Choroid plexus epithelial cell (primary cell): ENCODE results near the gene CCDC28B.

Experiments
- DNase-seq: peaks from one replicate; pipeline ENCODE4 v3.0.0-alpha.2; 2010; ENCODE audit warnings: low read depth
- H3K4me3 ChIP-seq: 2 replicates; pipeline ENCODE4 v1.5.1; 2011; ENCODE audit warnings: low read depth, mild to moderate bottlenecking, control low read depth, low read length, moderate library complexity
- TF ChIP-seq, protein P1 (sequence below): conservative IDR thresholded peaks from 2 replicates; pipeline ENCODE4 v1.5.1; 2011; ENCODE audit warnings: low read depth, mild to moderate bottlenecking, control low read depth, inconsistent platforms, low read length, moderate library complexity

The CCDC28B gene

DNA sequence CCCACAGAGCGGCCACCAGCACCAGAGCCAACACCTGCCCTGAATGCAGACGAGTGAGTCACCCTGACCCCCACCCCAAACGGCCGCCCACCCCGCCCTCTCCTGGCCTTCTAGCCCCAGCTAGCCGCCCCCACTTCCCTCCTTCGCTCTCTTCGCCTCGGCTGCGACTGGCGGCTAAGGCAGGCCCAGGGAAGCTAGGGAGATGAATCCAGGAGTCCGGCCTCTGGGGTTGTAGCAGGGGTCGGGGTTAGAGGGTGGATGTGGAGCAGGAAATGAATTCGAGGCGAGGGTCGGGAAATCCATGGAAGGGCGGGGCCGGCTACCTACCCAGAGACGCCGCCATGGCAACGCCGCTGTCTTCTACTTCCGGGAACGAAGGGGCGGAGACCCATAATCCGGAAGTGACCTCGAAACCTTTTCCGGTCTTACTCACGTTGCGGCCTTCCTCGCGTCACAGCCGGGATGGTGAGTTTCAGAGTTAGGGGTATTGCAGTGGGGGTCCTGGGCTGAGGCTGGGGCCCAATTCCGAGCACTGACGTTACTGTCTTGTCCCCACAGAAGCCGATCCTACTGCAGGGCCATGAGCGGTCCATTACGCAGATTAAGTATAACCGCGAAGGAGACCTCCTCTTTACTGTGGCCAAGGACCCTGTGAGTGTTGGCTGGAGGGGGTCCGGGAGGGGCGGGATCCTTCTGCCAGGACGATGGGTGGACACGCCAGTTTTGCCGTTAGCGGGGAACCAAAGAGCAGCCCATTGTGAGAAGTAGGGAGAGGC is 21.8 kb downstream of the CCDC28B start, which contains the start of the genes EIF3I and TMEM234:
TSS of gene EIF3I (plus strand) at position 428 of the 776 bp plus-strand sequence. CDS start at position 463, 35 bp downstream.
TSS of gene TMEM234 (minus strand) at position 374 of the 776 bp plus-strand sequence. CDS start at position 343, 31 bp downstream.
- peak; percentile 91 for DNase-seq
- H3K4me3 ChIP-seq = peak within 1 kb of the TSS; percentile 95

DNA sequence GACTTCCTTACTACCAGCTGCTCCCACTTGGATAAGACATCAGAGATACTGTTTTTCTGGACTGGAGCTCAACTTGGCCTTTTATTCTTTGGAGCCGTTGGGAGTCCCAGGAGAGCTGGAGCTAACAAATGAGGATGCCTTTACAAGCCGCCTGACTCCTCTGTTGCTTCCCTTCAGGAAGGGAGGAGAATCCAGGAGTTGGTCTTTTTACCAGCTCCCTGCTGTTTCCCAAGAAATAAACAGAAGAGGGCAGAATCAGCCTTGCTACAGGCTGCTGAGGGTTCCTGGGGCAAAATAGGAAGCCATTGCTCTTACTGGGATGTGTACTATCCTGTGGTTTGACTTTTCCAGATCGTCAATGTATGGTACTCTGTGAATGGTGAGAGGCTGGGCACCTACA is 23.3 kb downstream of the CCDC28B start:
- no peak overlapping the region for H3K4me3 ChIP-seq
- TF ChIP-seq, protein P1, sequence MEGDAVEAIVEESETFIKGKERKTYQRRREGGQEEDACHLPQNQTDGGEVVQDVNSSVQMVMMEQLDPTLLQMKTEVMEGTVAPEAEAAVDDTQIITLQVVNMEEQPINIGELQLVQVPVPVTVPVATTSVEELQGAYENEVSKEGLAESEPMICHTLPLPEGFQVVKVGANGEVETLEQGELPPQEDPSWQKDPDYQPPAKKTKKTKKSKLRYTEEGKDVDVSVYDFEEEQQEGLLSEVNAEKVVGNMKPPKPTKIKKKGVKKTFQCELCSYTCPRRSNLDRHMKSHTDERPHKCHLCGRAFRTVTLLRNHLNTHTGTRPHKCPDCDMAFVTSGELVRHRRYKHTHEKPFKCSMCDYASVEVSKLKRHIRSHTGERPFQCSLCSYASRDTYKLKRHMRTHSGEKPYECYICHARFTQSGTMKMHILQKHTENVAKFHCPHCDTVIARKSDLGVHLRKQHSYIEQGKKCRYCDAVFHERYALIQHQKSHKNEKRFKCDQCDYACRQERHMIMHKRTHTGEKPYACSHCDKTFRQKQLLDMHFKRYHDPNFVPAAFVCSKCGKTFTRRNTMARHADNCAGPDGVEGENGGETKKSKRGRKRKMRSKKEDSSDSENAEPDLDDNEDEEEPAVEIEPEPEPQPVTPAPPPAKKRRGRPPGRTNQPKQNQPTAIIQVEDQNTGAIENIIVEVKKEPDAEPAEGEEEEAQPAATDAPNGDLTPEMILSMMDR = peak; percentile 41
- no peak for DNase-seq

More for the DNA sequence above, 21.8 kb downstream of the CCDC28B start, which contains the start of the genes EIF3I and TMEM234:
- TF ChIP-seq, protein P1 = no peak

DNA sequence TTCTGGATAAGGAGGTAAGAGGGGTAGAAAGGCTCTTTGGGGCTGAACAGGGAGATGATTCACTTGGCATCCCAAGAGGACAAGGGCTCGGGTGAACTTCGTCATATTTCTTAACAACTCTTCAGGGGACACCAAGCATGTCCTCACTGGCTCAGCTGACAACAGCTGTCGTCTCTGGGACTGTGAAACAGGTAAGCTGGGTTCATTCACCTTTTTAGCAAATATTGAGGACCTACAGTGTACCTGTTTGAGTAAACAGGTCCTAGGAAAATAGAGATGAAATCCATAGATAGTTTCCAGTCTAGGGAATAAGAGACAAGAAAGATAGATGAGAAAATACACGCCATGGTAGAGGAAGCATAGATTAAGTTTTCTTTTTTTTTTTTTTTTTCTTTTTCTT is 23.9 kb downstream of the CCDC28B start:
- no peak for DNase-seq
- no peak overlapping the region for H3K4me3 ChIP-seq

DNA sequence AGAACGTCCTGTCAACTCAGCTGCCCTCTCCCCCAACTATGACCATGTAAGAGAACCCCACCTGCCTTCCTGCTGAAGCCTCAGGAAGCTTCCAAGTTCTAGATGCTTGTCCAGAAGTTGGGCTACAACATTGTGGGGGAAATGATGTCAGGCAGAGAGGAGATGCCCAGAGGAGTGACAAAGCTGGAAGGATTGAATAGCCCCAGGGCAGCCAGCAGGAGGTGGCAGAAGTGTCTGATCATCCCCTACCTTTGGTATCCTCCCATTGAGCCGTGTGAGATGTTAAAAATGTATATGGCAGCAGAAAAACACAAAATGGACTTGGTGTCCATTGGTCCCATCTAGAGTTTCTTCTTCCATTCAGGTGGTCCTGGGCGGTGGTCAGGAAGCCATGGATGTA is 28.4 kb downstream of the CCDC28B start:
- no peak for DNase-seq
- TF ChIP-seq, protein P1 = no peak
- no peak overlapping the region for H3K4me3 ChIP-seq

More for the DNA sequence above, 23.9 kb downstream of the CCDC28B start:
- TF ChIP-seq, protein P1 = no peak

DNA sequence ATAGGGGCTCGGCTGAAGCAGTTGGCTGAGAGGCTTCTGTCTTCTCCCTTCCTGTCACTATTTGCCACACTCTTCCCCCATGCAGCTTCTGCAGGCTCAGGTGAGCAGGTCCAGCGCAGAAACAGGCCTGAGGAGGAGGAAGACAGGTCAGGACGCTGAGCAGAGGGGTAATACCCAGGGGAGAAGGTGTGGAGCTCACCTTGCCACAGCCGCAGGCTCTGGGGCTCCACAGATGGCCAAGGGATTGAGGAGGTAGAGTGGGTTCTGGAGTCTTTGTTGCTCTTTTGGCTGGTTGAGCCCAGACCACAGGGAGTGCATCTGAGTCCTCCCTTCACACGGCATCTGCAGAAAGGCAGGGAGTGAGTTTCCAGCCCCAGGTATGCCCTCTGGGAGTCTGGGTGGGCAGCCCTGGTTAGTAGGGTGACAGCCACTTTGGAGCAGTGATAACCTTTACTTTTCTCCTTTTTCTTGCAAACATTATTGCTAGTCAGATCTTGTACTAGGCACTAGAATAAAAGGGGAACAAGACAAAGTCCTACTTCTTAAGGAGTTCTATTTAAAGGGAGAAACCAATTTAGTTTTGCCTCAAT is 31.5 kb downstream of the CCDC28B start:
- TF ChIP-seq, protein P1 = no peak
- H3K4me3 ChIP-seq = no peak overlapping the region
- DNase-seq = no peak

DNA sequence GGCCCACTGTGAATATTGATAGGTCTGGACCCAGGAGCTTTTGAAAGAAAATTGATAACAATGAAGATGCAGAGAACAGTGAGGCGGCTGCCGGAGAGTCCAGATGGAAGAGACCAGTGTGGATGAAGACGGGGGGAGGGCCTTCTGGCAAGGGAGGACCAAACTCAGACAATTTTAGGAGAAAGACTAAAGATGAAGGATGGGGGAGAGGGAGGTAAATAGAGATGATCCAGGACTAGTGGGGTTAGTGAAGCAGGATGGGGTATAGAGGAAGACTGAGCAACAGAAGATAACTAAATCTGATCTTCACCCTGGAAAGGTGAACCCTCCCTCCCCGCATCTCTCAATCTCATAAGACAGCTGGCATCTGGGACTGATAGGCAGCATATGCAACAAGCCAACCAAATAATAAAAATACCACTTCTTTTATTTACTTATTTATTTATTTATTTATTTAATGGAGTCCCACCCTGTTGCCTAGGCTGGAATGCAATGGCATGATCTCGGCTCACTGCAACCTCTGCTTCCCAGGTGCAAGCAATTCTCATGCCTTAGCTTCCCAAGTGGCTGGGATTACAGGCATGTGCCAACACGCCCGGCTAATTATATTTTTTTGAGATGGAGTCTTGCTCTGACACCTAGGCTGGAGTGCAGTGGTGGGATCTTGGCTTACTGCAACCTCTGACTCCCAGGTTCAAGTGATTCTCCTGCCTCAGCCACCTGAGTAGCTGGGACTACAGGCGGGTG is 32.3 kb downstream of the CCDC28B start:
- TF ChIP-seq, protein P1 = no peak
- DNase-seq = no peak
- H3K4me3 ChIP-seq = no peak overlapping the region
